Keratinocyte (primary cell): ENCODE measurements around the gene SLA2.

Experiments
- CTCF ChIP-seq, 3 experiments: IDR thresholded peaks in 1 of 3; conservative IDR thresholded peaks in 1 of 3; optimal IDR thresholded peaks in 1 of 3; 2 replicates in 2 of 3; 3 replicates in 1 of 3; pipeline versions ENCODE3 to v1.5.1; 2011; ENCODE audit warnings: low read length in 3 of 3, mild to moderate bottlenecking in 3 of 3, moderate library complexity in 2 of 3, control low read depth in 1 of 3, inconsistent platforms in 1 of 3; ENCODE audit not compliant: insufficient read depth in 2 of 3; ENCODE audit errors: extremely low read depth in 1 of 3
- EZH2 ChIP-seq: IDR thresholded peaks from one replicate; pipeline ENCODE4 v1.6.1; 2012; ENCODE audit warnings: inconsistent platforms, mild to moderate bottlenecking, low read length, moderate library complexity

- TF ChIP-seq CTCF (optimal IDR thresholded peaks at IDR 0.05 in 1 of 3, IDR thresholded peaks at IDR 0.05 in 1 of 3, conservative IDR thresholded peaks at IDR 0.05 in 1 of 3; ENCODE audit: extremely low read depth in 1 of 3, insufficient read depth in 2 of 3, low read length in 3 of 3), result no peak
- TF ChIP-seq EZH2, result no peak
Measured at GRCh38 chr20:36670665-36671357, 24.8 kb upstream of the SLA2 start.
